ENCODE data around the gene ANAPC16.
"Not testable (repeated sequence)": the region's sequence is repeated elsewhere in the genome, so short reads cannot be mapped to it uniquely, and the experiment has no call there.

Gene ANAPC16

GRCh38 chr10:72278668-72279393, 63.0 kb downstream of the ANAPC16 start:
- no peak for DNase-seq (ENCODE audit: low read depth)

GRCh38 chr10:72279587-72279986, 63.8 kb downstream of the ANAPC16 start:
- not testable (repeated sequence) for DNase-seq (ENCODE audit: low read depth)

DNA sequence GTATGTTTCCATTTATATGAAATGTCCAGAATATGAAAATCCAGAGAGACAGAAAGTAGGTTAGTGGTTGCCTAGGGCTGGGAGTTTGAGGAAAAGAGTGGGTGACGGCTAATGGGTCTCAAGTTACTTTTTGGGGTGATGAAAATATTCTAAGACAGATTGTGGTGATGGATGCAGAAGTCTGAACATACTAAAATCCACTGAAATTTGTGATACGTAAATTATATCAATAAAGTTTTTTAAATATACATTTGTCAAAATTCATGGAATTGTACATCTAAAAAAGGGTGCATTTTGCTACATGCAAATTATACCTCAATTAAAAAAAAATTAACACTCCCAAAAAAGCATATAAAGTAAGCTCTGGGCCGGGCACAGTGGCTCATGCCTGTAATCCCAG, 67.3 kb downstream of the ANAPC16 start:
- DNase-seq (ENCODE audit: low read depth) = no peak

All from stimulated activated CD8-positive, alpha-beta memory T cell treated with anti-CD3 and anti-CD28 coated beads, Interleukin-7, amount 100 ng/mL, for 24 hours (primary cell).